Activated CD4-positive, alpha-beta T cell treated with anti-CD3 and anti-CD28 coated beads for 36 hours (primary cell): ENCODE results near the gene IBSP. TPM values are rescaled to one million over a fixed set of nuclear protein-coding genes. Genes with fewer than 3 reads are reported as not detected.

Source experiments
- ATAC-seq: fragments of 200-7000 bp; cut with Tn5 transposase; one replicate; pipeline ENCODE4 v1.10.0; 2021; ENCODE audit warnings: mild to moderate bottlenecking, moderate library complexity
- CTCF ChIA-PET: fragments of 350-600 bp; sonication (Branson Sonifier 250); formaldehyde crosslinking; loops from one replicate; lab custom pipeline; 2021; ENCODE audit warnings: antibody characterized with exemption; lab: Charles Lee
- POLR2A ChIA-PET: fragments of 350-600 bp; sonication (Branson Sonifier 250); formaldehyde crosslinking; loops from one replicate; lab custom pipeline; 2021; ENCODE audit warnings: antibody characterized with exemption, inconsistent platforms; lab: Charles Lee
- DNase-seq: peaks from one replicate; pipeline ENCODE4 v3.0.0-alpha.2; 2020
- H3K27ac Mint-ChIP-seq: one replicate; pipeline ENCODE4 v1.8.0; 2021; ENCODE audit warnings: mixed read lengths
- H3K27me3 Mint-ChIP-seq: one replicate; pipeline ENCODE4 v1.8.0; 2021; ENCODE audit warnings: mixed read lengths
- H3K36me3 Mint-ChIP-seq: one replicate; pipeline ENCODE4 v1.8.0; 2021; ENCODE audit warnings: low read depth, mixed read lengths
- H3K4me1 Mint-ChIP-seq: one replicate; pipeline ENCODE4 v1.8.0; 2021; ENCODE audit warnings: mixed read lengths
- H3K4me3 Mint-ChIP-seq: one replicate; pipeline ENCODE4 v1.8.0; 2021; ENCODE audit warnings: mild to moderate bottlenecking, moderate library complexity, mixed read lengths
- H3K9me3 Mint-ChIP-seq: one replicate; pipeline ENCODE4 v1.8.0; 2021; ENCODE audit warnings: low read depth, mixed read lengths
- intact Hi-C, 2 experiments: fragments of 100-400 bp; cut with DNase I in 1 of 2; cut with micrococcal nuclease in 1 of 2; formaldehyde crosslinking; loops; one replicate each; pipeline versions ENCODE4 v1.14.2 to v1.15.1; 2022 to 2024; cut with DNase I, micrococcal nuclease
- total RNA-seq, 2 experiments: library from RNA; stranded (reverse); gene quantifications; one replicate each; pipeline ENCODE4 v1.2.3, GENCODE V29; 2021

IBSP gene, protein sequence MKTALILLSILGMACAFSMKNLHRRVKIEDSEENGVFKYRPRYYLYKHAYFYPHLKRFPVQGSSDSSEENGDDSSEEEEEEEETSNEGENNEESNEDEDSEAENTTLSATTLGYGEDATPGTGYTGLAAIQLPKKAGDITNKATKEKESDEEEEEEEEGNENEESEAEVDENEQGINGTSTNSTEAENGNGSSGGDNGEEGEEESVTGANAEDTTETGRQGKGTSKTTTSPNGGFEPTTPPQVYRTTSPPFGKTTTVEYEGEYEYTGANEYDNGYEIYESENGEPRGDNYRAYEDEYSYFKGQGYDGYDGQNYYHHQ
- not detected for total RNA-seq

DNA sequence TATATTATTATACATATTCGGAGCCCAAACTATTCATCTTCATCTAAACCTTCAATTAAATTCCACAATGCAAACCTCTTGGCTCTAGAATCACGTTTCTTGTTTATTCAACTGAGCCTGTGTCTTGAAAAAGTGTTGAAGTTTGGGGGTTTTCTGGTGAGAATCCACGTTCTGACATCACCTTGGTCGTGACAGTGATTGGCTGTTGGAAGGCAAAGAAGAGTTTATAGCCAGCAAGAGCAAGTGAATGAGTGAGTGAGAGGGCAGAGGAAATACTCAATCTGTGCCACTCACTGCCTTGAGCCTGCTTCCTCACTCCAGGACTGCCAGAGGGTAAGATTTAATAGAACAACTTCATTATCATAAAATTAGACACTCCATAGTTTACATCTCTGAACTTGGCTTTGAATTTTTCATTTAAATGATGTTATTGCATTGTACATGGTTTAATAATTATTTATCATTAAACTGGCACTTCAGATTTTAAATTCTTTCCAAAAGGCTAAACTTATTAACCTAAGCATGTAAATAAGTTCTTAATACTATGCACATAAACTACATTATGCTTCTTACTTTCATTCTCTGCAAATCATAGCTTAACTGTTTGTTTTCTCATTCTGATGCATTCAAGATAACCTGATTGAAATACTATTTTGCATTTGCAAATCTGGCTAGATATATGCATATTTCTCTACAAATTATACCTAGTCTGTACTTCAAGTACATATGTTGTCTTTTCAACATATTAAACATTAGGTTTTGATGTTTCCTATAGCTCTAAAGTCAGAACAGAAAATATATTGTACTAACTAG, at the start of gene IBSP:
IBSP (plus strand) TSS at position 254 of the 813 bp plus-strand sequence. CDS start 2,808 bp downstream, outside the sequence.
- no peak within 1 kb of the TSS for H3K27ac Mint-ChIP-seq
- H3K36me3 Mint-ChIP-seq, result no peaks in the 10 kb centered on the region
- CTCF ChIA-PET, result no interaction called here
- H3K4me3 Mint-ChIP-seq, result no peak within 1 kb of the TSS
- ATAC-seq, result no peak
- H3K4me1 Mint-ChIP-seq, result no peaks in the 10 kb centered on the region
- H3K9me3 Mint-ChIP-seq, result no peaks in the 10 kb centered on the region
- intact Hi-C loops, result no loop called here
- H3K27me3 Mint-ChIP-seq, result peaks cover 3% of the 10 kb centered on the region
- POLR2A ChIA-PET, result no interaction called here
- no peak for DNase-seq

DNA sequence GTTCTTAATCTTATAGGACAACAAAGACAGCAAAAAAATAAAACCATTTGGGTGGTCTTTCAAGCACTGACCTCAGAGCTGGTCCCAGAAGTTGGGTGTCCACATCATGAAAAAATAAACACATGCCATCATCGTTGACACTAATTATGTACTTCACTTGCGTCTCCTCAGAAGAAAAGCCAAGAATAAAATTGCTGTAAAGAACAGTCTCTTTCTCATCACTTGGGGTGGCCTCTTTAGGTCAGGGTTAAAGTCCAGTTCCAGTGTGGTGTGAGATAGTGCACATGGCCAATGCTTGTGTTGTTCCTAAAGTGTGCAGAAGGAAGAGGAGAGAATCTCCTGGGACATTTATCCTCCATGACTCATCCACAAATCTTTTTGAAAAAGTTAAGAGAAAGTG, 49.5 kb upstream of the IBSP start:
- intact Hi-C loops, result no loop called here
- Mint-ChIP-seq H3K4me3 (no peak overlapping the region), H3K27me3 (peaks cover 2% of the 10 kb centered on the region), H3K9me3 (peaks cover 2% of the 10 kb centered on the region), H3K27ac (no peak overlapping the region), H3K4me1 (no peaks in the 10 kb centered on the region), H3K36me3 (no peaks in the 10 kb centered on the region)
- POLR2A ChIA-PET, result no interaction called here
- CTCF ChIA-PET, result no interaction called here
- no peak for DNase-seq
- no peak for ATAC-seq

DNA sequence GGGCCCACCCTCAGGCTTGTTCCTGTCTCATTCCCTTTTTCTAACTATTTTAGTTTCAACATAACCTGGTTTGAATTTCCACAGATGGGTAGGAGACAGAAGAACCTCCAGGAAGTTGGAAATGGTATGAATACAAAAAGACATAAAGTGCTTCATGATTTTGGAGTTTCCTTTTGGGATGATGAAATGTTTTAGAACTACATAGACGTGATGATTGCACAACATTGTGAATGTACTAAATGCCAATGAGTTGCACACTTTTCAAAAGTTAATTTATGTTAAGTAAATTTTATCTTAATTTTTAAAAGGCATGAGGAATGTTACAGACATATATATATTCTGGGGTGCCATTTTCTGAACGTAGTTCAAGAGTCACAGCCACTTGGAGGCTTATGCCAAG, 41.1 kb upstream of the IBSP start:
- CTCF ChIA-PET, result no interaction called here
- POLR2A ChIA-PET, result no interaction called here

DNA sequence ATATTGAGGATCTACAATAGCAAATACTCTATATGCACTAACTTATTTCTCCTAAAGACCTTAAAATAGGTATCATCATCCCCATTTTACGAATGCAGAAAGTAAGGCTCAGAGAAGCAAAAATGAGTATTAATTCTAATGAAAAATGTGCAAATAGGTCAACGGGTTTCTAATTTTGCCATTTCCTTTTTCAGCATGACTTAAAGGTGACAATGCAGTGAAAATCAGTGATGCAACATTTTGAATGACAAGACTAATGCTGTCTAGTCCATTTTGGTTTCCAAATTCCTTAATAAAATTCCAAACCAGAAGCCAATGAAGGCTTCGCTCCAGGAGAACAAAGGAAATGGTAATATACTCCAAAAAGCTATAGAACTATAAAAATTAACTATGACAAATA, 37.0 kb upstream of the IBSP start:
- H3K4me1 Mint-ChIP-seq, result no peaks in the 10 kb centered on the region
- CTCF ChIA-PET, result interaction anchor here (0.6 to 0.8 kb wide), 2 partner anchors 61 to 283 kb away, joined by 3 read pairs; no protein-coding TSS in a partner anchor
- intact Hi-C loops, result no loop called here
- POLR2A ChIA-PET, result no interaction called here
- H3K27me3 Mint-ChIP-seq, result peaks cover 10% of the 10 kb centered on the region
- no peak overlapping the region for H3K4me3 Mint-ChIP-seq
- DNase-seq (no peak), ATAC-seq (no peak)
- no peak overlapping the region for H3K27ac Mint-ChIP-seq
- H3K36me3 Mint-ChIP-seq, result no peaks in the 10 kb centered on the region
- no peaks in the 10 kb centered on the region for H3K9me3 Mint-ChIP-seq

More for the DNA sequence above, 41.1 kb upstream of the IBSP start:
- Mint-ChIP-seq H3K4me1 (no peaks in the 10 kb centered on the region), H3K9me3 (no peaks in the 10 kb centered on the region), H3K36me3 (no peaks in the 10 kb centered on the region), H3K4me3 (no peak overlapping the region), H3K27ac (no peak overlapping the region), H3K27me3 (peaks cover 8% of the 10 kb centered on the region)
- DNase-seq (no peak), ATAC-seq (no peak)
- intact Hi-C loops, result no loop called here

DNA sequence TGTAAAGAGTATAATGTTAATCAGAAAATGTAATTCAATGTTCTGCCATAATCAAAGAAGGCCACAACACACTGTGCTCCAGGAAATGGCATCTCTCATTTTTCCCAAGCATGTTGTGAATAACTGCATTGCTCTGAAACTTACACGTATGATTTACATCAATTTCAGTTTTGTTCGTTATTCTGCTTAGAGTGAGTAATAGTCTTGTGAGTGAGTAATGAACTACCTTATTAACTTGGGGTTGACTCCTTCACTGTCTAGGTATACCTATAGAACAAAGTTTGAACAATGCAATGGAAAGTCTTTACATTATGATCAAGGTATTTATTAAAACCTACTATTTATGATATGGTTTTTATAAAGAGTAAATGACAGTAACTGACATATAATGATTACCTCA, 17.8 kb upstream of the IBSP start:
- ChIA-PET POLR2A (no interaction called here), CTCF (no interaction called here)
- DNase-seq (no peak), ATAC-seq (peak; percentile 71)
- Mint-ChIP-seq H3K4me1 (no peaks in the 10 kb centered on the region), H3K9me3 (no peaks in the 10 kb centered on the region), H3K4me3 (no peak overlapping the region), H3K27me3 (peaks cover 2% of the 10 kb centered on the region), H3K36me3 (no peaks in the 10 kb centered on the region), H3K27ac (no peak overlapping the region)
- intact Hi-C loops, result no loop called here

DNA sequence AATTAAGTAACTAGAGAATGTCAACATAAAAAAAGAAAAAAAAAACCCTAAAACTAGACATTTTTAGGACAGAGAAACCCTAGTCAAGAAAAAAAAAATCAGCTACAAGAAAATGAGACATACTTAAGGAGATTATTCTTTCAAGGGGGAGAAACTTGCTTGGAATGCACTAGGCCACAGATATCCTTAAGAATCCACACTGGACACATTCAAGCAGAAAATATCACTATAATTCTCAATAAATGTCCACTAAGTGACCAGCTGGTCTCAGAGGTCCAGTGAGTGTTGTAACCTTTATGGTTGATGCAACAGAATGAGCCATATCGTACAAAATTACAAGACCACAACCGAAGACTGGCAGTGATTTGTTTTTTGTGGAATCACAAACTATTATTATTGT, 15.6 kb upstream of the IBSP start:
- H3K36me3 Mint-ChIP-seq, result no peaks in the 10 kb centered on the region
- no peak overlapping the region for H3K27ac Mint-ChIP-seq
- CTCF ChIA-PET, result no interaction called here
- H3K27me3 Mint-ChIP-seq, result no peaks in the 10 kb centered on the region
- H3K4me1 Mint-ChIP-seq, result no peaks in the 10 kb centered on the region
- H3K4me3 Mint-ChIP-seq, result no peak overlapping the region
- DNase-seq (no peak), ATAC-seq (no peak)
- intact Hi-C loops, result no loop called here
- no peaks in the 10 kb centered on the region for H3K9me3 Mint-ChIP-seq
- POLR2A ChIA-PET, result no interaction called here

DNA sequence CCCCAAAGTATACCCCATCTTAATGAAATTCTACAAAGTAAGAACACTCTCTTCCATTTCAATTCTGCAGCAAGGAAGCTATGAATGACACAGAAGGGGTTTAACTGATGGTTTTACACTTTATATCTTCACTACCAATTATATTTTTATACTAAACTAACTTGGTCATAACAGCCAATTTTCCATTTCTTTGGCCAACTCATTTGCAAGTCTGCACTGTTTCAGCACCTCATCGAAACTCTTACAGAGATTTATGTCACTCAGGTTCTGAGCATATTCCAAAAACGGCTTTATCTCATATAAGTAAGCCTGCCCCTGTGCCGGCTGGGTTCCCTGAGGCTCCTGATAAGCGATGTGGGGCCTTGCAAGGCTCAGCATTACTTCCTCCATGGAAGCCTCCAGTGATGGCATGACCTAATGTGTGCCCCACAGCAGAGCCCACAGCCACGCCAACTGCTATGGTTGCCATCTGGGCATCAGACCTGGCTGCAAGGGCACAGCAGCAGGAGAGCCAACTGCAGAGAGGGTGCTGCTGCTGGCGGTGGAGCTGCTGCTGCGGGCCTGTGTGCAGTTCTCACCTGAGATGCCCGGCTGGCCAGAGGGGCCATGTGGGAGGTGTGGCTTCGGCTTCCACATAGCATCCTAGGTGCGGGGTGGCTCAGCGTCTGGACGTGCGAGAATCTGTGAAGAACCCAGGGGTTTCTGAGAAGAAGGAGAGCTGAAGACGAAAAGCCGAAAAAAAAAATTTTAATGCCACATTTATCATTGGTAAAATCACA, 13.4 kb upstream of the IBSP start:
- Mint-ChIP-seq H3K27ac (no peak overlapping the region), H3K9me3 (no peaks in the 10 kb centered on the region), H3K4me3 (no peak overlapping the region), H3K36me3 (no peaks in the 10 kb centered on the region), H3K4me1 (no peaks in the 10 kb centered on the region), H3K27me3 (no peaks in the 10 kb centered on the region)
- ChIA-PET POLR2A (no interaction called here), CTCF (no interaction called here)
- ATAC-seq, result no peak
- DNase-seq, result no peak
- intact Hi-C loops, result no loop called here

DNA sequence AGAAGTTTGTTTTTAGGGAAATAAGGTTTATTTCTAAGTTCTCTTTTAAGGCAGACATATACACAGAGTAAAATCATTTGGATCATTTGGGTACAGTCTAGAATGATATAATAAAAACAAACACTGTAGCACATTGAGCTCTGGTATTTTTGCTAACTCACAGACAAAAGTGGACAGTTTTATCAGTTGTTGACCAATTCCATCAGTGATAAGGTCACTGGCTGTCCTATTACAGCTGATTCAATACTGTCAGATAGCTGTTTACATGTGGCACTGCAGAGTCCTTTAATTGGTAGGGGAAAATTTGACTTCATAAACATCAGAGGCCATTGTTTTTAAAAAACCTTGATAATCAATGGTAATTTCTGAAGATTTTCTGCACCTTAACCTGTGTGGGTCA, 3.5 kb downstream of the IBSP start:
- DNase-seq, result no peak
- H3K36me3 Mint-ChIP-seq, result no peaks in the 10 kb centered on the region
- CTCF ChIA-PET, result no interaction called here

DNA sequence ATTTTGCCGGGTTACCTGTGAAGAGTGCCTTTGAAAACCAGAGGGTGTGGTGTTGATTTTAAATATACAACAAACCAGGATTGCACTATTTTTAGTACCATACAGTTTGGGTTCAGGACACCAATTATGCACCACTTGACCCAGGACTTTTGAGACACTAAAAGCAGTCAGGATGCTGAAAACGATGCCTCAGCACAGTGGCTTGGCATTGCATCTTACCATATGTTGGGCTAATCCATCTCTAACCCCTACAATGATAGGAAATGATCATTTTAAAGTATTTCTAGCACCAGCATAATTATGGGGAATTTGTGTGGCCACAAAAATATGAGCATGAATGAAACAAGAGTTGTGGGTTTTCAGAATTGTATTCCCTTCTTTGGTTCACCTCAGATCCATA, 4.1 kb downstream of the IBSP start:
- Mint-ChIP-seq H3K27me3 (peaks cover 3% of the 10 kb centered on the region), H3K27ac (no peak overlapping the region), H3K4me3 (no peak overlapping the region), H3K36me3 (no peaks in the 10 kb centered on the region), H3K4me1 (no peaks in the 10 kb centered on the region), H3K9me3 (no peaks in the 10 kb centered on the region)
- ATAC-seq (no peak), DNase-seq (no peak)
- ChIA-PET CTCF (no interaction called here), POLR2A (no interaction called here)
- intact Hi-C loops, result no loop called here

More for the DNA sequence above, 3.5 kb downstream of the IBSP start:
- POLR2A ChIA-PET, result no interaction called here
- H3K27ac Mint-ChIP-seq, result no peak overlapping the region
- H3K4me3 Mint-ChIP-seq, result no peak overlapping the region
- H3K27me3 Mint-ChIP-seq, result peaks cover 3% of the 10 kb centered on the region
- no peaks in the 10 kb centered on the region for H3K4me1 Mint-ChIP-seq
- ATAC-seq, result no peak
- intact Hi-C loops, result no loop called here
- H3K9me3 Mint-ChIP-seq, result no peaks in the 10 kb centered on the region

DNA sequence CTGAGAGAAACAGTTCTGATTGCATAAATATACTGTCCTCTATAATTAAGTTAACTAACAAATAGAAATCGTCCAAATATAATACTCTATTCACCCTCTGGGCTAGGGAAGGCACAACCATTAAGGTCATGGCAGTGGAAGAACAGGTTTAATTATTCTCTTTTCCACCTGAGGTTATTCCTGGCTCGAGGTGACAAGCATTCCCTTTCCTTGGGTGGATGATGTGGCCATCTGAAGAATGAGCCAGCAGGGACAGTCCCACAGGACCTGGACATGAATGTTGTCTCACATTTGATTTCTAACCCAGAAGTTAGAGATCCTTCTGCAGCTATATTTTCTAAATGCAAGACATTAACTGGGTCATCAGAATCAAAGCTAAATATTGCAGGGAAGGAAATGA, 5.5 kb downstream of the IBSP start:
- POLR2A ChIA-PET, result no interaction called here

DNA sequence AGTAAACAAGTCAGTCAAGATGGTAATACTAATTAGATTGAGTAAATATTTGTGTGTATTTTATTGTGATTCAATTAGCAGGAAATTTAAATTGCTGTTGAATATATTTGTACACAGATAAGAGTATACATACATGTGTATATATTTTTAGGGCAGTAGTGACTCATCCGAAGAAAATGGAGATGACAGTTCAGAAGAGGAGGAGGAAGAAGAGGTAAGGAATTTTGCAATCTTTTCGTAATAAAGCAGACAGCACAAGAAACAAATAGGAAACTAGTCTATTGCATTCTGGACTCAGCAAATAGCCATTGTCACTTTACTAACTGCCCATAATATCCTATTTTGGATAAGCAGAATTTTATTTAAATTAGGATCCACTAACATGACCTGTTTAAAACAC, 6.6 kb downstream of the IBSP start:
- Mint-ChIP-seq H3K4me3 (no peak overlapping the region), H3K27ac (no peak overlapping the region), H3K36me3 (no peaks in the 10 kb centered on the region), H3K27me3 (peaks cover 3% of the 10 kb centered on the region), H3K4me1 (no peaks in the 10 kb centered on the region), H3K9me3 (no peaks in the 10 kb centered on the region)
- DNase-seq (no peak), ATAC-seq (no peak)
- ChIA-PET POLR2A (no interaction called here), CTCF (interaction anchor here (1.0 kb wide), 1 partner anchor 16 kb away, joined by 3 read pairs; no protein-coding TSS in a partner anchor)
- intact Hi-C loops, result no loop called here

More for the DNA sequence above, 5.5 kb downstream of the IBSP start:
- Mint-ChIP-seq H3K27me3 (peaks cover 3% of the 10 kb centered on the region), H3K4me3 (no peak overlapping the region), H3K9me3 (no peaks in the 10 kb centered on the region), H3K36me3 (no peaks in the 10 kb centered on the region), H3K27ac (no peak overlapping the region), H3K4me1 (no peaks in the 10 kb centered on the region)
- intact Hi-C loops, result no loop called here
- CTCF ChIA-PET, result interaction anchor here (0.9 to 1.1 kb wide), 3 partner anchors 14 to 460 kb away, joined by 3 to 4 read pairs (median 3); no protein-coding TSS in a partner anchor
- no peak for ATAC-seq
- DNase-seq, result no peak
